ENCODE measurements around the gene DCTD. TPM values are rescaled to one million over a fixed set of nuclear protein-coding genes. Genes with fewer than 3 reads are reported as not detected.

The DCTD gene
- total and polyA plus RNA-seq, 2 experiments from 2014 or later: 39.3 to 40.3 TPM

GRCh38 chr4:182893047-182893446 lies 24.1 kb downstream of the DCTD start:
- Histone ChIP-seq H3K27ac (ENCODE audit: low read depth) (no peak overlapping the region), H3K27me3 (ENCODE audit: insufficient read depth) (no peaks in the 10 kb centered on the region), H3F3A (replicated peaks; ENCODE audit: low read depth) (no peaks in the 10 kb centered on the region), H3K4me1 (ENCODE audit: insufficient read depth) (no peaks in the 10 kb centered on the region), H2AFZ (no peak overlapping the region), H3K4me2 (no peak overlapping the region), H3K4me3 (no peak overlapping the region), H4K20me1 (replicated peaks; ENCODE audit: insufficient read depth) (peaks cover 5% of the 10 kb centered on the region; the same call in 1 of the 2 replicates), H3K79me2 (replicated peaks; ENCODE audit: insufficient read depth) (no peaks in the 10 kb centered on the region; the same call in 1 of the 2 replicates), H3K9me2 (ENCODE audit: insufficient read depth) (no peaks in the 10 kb centered on the region), H3K36me3 (ENCODE audit: insufficient read depth) (no peaks in the 10 kb centered on the region; the same call in none of the 2 replicates)
- DNase-seq (ENCODE audit: low spot score): no peak
- Mint-ChIP-seq H3K9me3 (no peaks in the 10 kb centered on the region), H3K36me3 (ENCODE audit: low read depth) (peaks cover 50% of the 10 kb centered on the region), H3K27ac (no peak overlapping the region; the same call in 1 of the 2 replicates), H3K4me1 (peaks cover 4% of the 10 kb centered on the region; the same call in 1 of the 3 replicates), H3K4me3 (no peak overlapping the region), H3K27me3 (ENCODE audit: insufficient read depth, low read depth, poor library complexity) (peaks cover 5% of the 10 kb centered on the region)
- TF ChIP-seq REST (IDR thresholded peaks at IDR 0.05; ENCODE audit: unreplicated experiment): no peak
- TF ChIP-seq EZH2phosphoT487 (IDR thresholded peaks at IDR 0.05; ENCODE audit: unreplicated experiment): no peak
- no peak for TF ChIP-seq CTCF (conservative IDR thresholded peaks at IDR 0.05; ENCODE audit: low read depth in 2 of 2)
- TF ChIP-seq CREB1 (CRISPR knock-in tag; IDR thresholded peaks at IDR 0.05; ENCODE audit: low read depth): no peak
- ATAC-seq: no peak

- H4K20me1 ChIP-seq (replicated peaks; ENCODE audit: insufficient read depth): no peaks in the 10 kb centered on the region
- H3F3A ChIP-seq (replicated peaks; ENCODE audit: low read depth): no peaks in the 10 kb centered on the region
- peaks cover 6% of the 10 kb centered on the region; the same call in 2 of the 3 replicates for H3K9me3 Mint-ChIP-seq
- DNase-seq (ENCODE audit: low spot score) (no peak), ATAC-seq (no peak)
- no peaks in the 10 kb centered on the region; the same call in 1 of the 2 replicates for H3K79me2 ChIP-seq (replicated peaks; ENCODE audit: insufficient read depth)
- H3K4me1 Mint-ChIP-seq: no peaks in the 10 kb centered on the region
- no peaks in the 10 kb centered on the region for H3K9me2 ChIP-seq (ENCODE audit: insufficient read depth)
- peaks cover 2% of the 10 kb centered on the region for H3K27me3 Mint-ChIP-seq (ENCODE audit: insufficient read depth, low read depth, poor library complexity)
- no peak for TF ChIP-seq STAT1 (IDR thresholded peaks at IDR 0.05; ENCODE audit: unreplicated experiment)
- no peaks in the 10 kb centered on the region for H3K4me1 ChIP-seq (ENCODE audit: insufficient read depth)
- no peak overlapping the region for H3K4me3 ChIP-seq
- H3K36me3 Mint-ChIP-seq (ENCODE audit: low read depth): peaks cover 71% of the 10 kb centered on the region
- H3K36me3 ChIP-seq (ENCODE audit: insufficient read depth): no peaks in the 10 kb centered on the region; the same call in none of the 2 replicates
- no peak overlapping the region for H3K4me3 Mint-ChIP-seq
- H3K4me2 ChIP-seq: no peak overlapping the region
- no peak overlapping the region for H2AFZ ChIP-seq
- H3K27ac ChIP-seq (ENCODE audit: low read depth): no peak overlapping the region
- no peaks in the 10 kb centered on the region for H3K27me3 ChIP-seq (ENCODE audit: insufficient read depth)
- no peak overlapping the region for H3K27ac Mint-ChIP-seq
Measured at GRCh38 chr4:182890202-182890601, 27.0 kb downstream of the DCTD start.
